ENCODE data around the gene OSBPL6.
A peak's percentile ranks its signal among the peaks of the same experiment; 100 is the strongest.

The OSBPL6 gene

DNA sequence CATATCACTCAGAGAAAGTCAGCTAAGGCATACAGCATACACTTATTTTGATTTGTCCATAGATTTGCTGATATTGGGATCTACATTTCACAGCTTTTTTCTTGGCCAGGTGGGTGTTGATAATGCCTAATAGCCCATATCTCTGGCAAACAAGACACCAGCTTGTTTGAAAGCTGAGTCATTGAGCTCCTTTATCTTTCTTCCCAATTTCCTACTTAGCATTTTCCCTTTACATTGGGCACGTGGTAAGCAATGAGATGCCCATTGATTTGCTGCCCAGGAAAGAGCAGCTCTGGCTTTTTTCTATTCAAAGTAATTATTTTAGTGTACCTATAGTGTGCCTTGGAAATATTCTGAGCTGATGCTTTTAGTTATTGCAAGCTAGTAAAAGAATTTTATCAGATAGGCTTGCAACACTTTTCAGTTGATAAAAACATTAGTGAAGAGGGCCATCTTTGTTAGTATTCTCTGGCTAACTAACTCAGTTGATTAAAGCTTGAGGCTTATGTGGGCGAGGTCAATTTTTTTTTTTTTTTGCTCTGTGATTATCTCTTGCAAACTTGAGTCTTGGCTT is 79.6 kb downstream of the OSBPL6 start:
- no peak for DNase-seq

DNA sequence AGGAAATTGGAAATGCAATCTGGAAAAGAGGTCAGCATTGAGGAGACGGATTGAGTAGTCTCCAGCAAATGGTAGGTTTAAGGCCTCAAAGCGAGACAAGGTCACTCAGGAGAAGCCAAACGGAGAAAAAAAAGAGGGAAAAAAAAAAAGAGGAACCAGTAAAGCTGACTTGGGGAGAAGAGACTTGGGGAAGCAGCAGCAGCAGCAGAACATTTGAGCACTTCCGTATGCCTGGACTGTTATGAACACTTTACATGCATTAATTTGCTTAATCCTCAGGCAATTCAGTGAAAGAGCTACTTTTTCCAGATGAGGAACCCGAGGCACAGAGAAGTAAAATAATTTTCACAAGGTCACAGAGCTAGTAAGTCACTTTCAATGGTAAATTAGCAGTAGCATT is 81.3 kb downstream of the OSBPL6 start:
- DNase-seq, result peak; percentile 68 to 88 (median 78)

DNA sequence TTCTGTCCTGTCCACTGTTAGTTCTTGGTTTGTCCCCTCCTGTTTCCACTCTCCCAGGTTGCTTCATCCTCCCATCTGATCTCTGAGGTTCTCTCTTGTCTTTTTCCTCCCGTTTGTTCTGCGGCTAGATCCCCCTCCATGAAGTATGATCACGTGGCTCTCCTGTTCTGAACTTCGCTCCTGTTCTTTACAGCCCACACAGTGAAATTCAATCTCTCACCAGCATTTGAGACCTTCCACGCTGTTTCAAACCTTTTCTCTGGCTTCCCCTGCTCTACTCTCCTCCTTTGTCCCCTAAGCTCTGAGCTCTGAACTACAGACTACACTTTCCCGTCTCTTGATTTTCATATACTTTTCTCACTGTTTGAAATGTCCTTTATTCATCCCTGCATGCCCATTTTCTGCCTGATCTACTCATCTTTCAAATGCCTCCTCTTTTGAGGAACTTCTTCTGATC is 83.5 kb downstream of the OSBPL6 start:
- no peak for DNase-seq

DNA sequence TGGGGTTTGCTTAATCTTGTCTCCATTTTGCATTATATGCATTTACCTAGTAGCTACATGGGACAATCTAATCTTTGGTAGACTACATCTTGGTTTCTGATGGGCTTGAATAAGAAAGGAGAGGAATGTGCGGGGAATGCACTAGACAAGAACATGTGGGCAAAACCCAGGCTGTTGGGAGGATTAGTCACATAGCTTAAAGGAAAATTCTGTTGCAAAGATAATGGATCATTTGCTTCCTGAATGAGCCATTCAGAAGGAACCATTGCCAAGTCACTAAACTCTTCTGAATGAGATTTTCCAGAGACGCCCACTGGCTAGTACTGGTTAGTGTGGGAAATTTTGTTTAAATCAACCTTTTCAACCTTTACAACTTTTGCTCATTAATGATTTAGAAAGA is 84.8 kb downstream of the OSBPL6 start:
- DNase-seq, result no peak

DNA sequence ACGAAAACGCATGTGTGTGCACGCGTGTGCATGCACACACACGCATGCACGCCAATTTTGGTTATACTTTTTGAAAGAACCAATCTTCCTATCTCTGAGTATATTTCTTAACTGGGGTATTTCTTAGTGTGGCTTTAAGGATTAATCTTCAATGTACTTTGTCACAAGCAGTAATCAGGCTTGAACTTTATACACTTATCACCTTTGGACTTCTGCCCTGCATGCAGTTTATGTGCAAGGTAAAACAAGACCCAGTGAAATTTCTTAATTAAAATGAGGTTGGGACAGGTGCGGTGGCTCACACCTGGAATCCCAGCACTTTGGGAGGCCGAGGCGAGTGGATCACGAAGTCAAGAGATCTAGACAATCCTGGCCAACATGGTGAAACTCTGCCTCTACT is 85.3 kb downstream of the OSBPL6 start:
- no peak for DNase-seq

DNA sequence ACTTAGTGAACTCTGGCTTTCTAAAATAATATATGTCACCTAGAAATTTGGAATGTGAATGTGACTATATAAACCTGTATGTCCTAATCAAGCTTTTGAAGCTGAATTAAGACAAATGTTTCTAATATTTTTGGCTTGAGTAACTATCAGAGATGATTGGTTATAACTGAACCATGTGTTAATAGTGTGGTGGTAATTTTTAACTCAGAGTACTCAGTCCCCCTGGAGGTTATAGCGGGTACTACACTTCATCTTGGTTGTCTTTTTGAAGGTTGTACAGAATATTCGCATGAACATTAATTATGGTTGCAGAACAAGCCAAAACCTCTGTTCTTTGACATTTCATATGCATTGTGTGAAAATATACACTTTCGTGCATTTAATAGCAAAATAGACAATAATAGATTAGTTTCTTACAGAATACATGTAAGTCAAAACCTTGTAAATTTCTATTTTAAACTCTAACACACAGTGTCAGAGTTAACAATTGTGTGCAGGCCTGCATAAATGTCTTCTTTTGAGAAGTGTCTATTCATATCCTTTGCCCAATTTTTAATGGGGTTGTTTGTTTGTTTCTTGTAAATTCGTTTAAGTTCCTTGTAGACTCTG is 86.0 kb downstream of the OSBPL6 start:
- peak; percentile 72 to 87 (median 77) for DNase-seq

DNA sequence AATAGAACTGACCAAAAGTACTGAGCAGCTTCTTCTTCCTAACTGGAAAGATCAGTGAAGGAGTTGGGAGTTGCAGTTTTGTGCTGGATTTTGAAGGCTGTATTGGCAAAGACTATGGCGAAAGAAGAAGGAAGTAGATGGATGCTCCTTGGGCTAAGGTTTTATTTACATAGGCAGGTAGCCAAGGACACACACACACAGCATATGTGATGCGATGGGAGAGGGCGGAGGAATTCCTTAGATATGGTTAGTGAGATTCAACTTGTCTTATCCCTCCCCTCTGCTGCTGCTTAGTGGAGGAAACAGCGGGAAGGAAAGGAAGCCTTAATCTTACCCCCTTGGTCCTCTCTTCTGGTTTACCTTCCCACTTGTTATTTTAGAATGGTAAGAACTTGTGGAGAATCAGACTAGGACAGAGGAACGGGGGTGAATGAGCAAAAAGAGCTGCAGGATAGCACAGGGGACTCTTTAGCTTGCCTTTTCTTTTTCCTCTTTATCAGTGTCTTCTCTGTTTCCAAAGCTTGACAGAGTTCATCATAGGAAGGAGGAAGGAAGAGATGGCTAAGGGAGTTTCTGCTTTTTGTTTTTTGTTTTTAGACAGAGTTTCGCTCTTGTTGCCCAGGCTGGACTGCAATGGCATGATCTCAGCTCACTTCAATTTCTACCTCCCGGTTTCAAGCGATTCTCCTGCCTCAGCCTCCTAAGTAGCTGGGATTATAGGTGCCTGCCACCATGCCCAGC is 87.9 kb downstream of the OSBPL6 start:
- DNase-seq, result peak in 3 of 4 experiments; percentile 12 to 59 (median 50)

DNA sequence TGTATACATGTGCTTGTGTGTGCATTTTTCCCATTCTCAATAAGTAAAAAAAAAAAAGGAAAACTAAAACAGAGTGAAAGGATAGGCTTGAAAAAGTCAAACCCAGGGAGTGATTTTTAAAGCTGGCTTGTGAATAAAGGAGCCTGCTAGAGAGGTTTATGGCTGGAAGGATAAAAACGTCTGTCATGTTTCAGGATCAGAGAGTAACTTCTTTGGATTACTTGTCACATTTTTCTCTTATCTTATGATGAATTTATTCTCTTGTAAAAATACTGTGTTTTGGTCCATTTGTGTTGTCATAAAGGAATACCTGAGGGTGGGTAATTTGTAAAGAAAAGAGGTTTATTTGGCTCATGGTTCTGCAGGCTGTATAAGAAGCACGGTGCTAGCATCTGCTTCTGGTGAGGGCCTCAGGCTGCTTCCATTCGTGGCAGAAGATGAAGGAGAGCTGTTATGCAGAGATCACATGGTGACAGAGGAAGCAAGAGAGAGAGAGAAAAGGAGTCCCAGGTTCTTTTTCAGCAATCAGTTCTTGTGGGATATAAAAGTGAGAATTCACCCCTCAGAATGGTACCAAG is 89.1 kb downstream of the OSBPL6 start:
- no peak for DNase-seq

DNA sequence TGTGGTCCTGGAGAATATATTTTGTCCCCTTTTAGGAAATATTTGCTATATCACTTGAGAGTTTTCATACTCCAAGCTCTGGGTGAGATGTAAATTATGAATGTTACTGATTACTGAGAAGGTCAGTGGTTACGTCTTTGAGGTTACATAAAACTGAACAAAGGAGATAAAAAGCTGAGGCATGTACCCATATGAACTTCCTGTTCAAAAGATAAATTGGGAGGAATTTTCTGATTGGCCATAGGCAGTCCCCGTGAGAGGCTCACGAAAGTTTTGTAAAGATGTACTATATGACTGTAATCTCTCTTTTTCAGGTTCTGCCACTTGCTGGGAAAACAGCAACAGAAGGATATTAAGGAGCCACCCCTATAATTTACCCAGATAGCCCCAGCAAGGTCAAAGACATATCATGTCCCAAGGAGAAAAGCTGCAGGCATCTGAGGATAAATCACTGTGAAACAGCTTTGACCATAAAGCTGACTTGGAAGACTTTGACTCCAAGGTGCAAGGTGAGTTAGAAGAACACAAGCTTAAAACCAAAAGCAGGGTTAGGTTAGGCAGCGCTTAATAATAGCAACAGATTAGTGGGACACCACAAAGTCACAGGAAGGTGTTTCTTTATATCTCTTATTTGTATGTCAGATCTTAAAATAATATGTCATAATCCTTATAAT is 90.4 kb downstream of the OSBPL6 start:
- no peak for DNase-seq

DNA sequence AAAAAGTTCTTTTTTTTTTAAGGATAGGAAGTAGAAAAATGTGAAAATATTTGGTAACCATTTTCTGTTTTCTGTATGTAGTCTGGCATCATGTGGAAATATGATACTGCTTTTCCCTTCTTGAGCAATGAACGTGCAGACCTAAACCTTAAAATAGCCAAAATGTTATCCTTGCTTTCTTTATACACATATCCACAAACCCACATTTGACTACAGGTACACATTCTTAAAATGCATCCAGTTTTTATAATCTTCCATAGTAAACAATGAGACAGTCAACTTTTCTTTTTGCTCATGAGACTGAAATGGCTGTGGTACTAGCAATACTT is 90.9 kb downstream of the OSBPL6 start:
- DNase-seq, result no peak

DNA sequence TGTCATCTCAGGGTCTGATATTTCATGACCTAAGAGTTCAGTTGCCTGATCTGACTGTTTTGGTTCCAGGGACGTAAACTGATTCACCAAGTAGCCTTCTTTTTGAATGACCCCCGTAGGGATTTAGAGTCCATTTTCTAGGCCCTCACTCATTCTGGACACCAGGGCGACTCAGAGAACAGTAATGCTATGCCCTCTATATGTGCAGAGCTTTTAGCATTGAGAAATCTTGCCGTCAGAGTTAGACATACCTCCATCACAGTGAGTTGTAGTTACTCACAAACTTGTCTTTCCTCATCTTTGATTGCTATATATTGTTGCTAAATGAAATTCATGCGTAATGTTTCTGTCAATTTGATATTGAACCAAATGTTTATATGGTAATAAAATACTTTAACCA is 92.3 kb downstream of the OSBPL6 start:
- no peak for DNase-seq

DNA sequence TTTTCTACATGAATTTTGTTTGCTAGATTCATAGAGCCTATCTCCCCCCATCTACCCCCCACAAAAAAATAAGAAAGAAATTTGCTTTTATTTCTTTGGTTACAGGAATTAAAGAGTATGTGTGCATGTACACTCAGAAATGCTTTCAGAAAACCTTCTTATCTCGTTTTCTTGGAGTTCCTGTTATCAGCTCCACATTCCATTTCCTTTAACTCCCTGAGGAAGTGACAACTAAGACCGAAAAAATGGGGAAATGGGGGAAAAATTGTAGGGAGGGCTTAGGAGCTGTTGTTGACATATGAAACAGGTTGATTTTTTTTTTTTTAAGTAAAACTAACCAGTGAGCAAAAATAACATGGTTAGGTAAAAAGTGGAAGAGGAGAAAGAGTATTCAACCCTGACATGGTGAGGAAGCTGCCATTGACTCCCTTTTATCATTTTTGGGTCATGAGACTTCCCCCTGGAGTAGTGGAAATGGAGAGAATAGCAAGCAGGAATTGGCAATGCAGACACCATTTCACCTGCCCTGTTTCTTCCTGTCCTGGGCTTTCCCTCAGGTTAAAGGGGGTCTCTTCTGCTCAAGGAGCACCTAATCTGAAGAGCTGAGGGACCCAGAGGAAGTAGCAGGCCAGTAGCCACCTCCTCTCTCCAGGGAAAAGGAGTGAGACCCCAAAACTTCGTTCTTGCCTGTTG is 93.5 kb downstream of the OSBPL6 start:
- no peak for DNase-seq

DNA sequence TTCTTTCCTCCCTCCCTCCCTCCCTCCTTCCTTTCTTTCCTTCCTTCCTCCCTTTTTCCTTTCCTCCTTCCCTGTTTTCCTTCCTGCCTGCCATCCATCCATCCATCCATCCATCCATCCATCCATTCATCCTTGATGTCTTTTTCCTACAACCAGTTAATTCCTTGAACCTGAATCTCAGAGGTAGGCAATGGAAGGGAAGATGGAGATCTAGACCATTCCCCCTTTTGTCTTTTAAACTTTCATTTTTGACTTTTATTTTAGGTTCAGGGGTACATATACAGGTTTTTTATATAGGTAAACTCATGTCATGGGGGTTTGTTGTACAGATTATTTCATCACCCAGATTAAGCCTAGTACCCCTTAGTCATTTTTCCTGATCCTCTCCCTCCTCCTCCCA is 97.4 kb downstream of the OSBPL6 start:
- no peak for DNase-seq

DNA sequence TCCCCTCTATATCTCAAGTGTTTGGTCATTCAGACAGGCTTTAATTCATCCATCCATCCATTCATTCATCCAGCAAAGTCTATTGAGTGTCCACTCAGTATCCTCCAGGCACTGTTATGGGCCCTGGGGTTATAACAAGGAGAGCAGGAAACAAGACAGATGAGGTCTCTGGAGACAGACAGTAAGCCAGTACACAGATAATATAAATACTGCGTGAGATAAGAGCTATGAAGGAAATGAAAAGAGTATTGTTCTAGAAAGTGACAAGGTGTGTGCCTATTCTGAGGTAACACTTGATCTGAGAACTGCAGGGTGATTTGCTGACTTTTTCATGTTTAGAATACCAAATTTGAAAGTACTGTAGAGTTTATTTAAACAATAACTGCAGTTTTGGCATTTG is 98.3 kb downstream of the OSBPL6 start:
- no peak for DNase-seq

DNA sequence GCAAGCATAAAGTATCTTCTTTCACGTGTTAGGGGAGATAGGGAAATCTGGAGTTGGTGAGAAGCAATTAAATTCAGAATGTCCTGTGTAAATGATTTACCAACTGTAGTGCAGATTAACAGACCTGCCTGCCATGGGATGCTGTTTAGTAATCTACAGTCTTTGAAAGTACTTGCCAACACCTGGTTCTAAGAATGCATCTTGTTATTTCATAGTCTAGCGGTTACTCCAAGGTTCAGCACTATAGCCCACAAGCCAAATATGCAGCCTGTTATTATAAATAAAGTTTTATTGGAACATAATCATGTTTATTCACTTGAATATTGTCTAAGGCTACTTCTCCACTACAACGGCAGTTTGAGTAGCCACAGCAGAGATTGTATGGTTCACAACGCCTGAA is 100.8 kb downstream of the OSBPL6 start:
- DNase-seq, result no peak

DNA sequence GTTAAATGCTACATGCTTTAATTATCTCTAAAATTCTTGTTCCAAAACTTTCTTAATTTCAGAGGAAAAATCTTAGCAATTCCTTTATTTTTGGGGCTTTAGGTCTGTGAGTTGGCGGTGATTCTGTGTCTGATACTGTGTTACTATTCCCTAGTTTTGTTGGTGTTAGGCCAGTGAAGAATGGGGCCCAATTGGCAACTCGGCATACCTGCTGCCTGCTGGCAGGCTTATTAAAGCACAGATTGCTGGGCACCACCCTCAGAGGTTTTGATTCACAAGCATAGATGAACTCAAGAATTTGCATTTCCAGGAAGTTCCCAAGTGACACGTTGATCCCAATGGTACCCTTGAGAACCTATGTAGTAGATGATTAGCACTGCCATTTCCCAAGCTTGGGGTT is 101.6 kb downstream of the OSBPL6 start:
- DNase-seq, result no peak

DNA sequence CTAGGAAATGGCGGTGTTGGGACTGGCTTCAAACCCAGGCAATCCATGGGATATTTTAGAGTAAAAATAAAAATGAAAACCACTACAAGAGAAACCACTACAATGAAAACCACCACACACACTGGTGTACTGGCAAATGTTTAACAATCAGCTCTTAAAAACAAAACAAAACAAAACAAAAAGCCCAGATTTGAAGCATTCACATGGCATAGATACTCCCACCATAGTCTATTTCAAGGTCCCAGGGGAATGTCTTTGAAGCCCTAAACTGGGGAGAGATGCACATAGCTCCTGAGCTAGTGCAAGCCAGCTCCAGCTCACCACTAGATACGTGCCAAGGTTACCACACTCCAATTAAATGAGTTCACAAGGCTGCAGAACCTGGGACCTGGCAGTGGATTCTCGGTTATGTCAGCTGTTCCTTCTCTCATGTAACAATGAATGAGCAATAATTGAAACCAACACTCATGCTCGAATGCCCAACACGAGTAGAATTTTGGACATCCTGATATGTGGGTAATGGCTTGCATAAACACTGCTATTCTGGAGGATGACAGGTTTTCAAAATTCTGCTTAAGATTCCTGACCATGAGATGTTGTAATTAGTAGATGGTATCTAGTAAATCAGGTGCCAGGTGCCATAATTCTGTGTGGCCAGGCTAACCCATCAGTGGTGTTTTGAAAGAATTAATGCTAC is 102.2 kb downstream of the OSBPL6 start:
- no peak for DNase-seq

DNA sequence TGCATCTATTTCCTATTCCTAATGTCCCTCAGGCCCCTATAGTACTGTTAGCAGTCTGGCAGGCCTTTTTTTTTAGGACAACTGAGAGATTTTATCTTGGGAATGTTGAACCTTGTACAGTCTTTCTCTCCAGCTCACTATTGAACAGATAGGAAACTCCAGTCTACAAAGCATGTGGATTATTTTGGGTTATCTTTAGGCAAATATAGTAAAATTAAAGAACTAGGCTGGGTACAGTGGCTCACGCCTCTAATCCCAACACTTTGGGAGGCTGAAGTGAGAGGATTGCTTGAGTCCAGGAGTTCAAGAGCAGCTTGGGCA is 102.7 kb downstream of the OSBPL6 start:
- DNase-seq, result no peak

DNA sequence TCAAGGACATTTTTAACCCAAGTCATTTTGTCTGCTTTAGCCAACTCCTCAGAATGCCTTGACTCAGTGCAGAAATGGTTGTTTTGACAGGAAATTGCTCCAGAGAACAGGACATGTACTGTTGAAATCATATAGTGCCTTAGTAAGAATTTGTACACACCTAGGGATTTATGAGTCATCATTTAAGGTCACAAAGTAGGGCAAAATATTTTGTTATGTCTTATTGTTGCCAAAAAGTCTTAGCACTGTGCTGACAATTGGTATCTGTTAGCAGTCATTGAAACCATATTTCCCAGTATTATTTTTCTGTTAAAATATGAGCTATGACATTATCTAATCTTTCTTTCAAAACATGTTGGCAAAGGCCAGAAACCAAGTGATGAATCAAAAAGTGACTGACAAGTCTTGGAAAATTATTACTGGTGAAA is 104.5 kb downstream of the OSBPL6 start:
- DNase-seq, result no peak

DNA sequence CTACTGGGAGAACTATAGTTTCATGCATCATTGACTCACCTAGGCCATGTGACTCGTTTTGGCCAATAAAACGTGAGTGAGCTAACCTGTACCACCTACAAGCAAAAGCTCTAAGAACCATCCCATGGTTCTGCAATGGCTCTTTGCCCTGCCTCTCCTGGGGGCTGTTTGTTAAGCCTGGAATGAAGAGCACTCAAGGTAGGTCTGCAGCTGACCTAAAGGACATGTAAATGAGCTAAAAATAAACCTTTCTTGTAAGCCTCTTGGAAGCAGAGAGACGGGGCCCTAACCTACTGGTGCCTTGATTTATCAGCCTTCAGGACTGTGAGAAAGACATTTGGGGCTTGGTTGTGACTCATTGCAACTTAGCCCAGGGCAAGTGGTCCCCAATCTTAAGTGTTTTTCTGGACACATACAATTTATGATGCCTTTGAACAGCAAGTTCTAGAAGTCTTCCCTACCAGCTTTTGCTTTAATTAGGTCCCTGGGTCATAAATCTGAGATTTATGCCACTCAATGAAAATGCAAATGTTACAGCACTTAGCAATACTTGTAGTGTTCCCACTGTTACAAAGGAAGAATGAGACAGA is 107.4 kb downstream of the OSBPL6 start:
- DNase-seq, result no peak

DNA sequence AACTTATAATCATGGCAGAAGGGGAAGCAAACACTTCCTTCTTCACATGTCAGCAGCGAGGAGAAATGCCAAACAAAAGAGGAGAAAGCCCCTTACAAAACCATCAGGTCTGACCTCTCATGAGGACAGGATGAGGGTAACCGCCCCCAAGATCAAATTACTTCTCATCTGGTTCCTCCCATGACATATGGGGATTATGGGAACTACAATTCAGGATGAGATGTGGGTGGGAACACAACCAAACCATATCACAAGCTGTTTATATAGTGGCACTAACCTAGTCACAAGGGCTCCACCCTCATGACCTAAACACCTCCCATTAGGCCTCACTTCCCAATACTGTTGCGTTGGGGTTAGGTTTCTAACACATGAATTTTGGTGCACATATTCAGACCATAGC is 110.0 kb downstream of the OSBPL6 start:
- DNase-seq, result peak; percentile 55 to 75 (median 62)
